Activated CD8-positive, alpha-beta memory T cell treated with anti-CD3 and anti-CD28 coated beads for 36 hours (primary cell): ENCODE results near the gene NUP98. TPM values are rescaled to one million over a fixed set of nuclear protein-coding genes. Genes with fewer than 3 reads are reported as not detected.
"Not testable (repeated sequence)": the region's sequence is repeated elsewhere in the genome, so short reads cannot be mapped to it uniquely, and the experiment has no call there.

Experiments used
- CTCF ChIA-PET: fragments of 350-600 bp; sonication (Branson Sonifier 250); formaldehyde crosslinking; loops from one replicate; lab custom pipeline; 2021; ENCODE audit warnings: antibody characterized with exemption; lab: Charles Lee
- POLR2A ChIA-PET: fragments of 350-600 bp; sonication (Branson Sonifier 250); formaldehyde crosslinking; loops from one replicate; lab custom pipeline; 2021; ENCODE audit warnings: antibody characterized with exemption; lab: Charles Lee
- total RNA-seq, 2 experiments: library from RNA; stranded (reverse); gene quantifications; one replicate each; pipeline ENCODE4 v1.2.3, GENCODE V29; 2021

NUP98 gene
- total RNA-seq, 2 experiments from 2014 or later: 107 TPM

DNA sequence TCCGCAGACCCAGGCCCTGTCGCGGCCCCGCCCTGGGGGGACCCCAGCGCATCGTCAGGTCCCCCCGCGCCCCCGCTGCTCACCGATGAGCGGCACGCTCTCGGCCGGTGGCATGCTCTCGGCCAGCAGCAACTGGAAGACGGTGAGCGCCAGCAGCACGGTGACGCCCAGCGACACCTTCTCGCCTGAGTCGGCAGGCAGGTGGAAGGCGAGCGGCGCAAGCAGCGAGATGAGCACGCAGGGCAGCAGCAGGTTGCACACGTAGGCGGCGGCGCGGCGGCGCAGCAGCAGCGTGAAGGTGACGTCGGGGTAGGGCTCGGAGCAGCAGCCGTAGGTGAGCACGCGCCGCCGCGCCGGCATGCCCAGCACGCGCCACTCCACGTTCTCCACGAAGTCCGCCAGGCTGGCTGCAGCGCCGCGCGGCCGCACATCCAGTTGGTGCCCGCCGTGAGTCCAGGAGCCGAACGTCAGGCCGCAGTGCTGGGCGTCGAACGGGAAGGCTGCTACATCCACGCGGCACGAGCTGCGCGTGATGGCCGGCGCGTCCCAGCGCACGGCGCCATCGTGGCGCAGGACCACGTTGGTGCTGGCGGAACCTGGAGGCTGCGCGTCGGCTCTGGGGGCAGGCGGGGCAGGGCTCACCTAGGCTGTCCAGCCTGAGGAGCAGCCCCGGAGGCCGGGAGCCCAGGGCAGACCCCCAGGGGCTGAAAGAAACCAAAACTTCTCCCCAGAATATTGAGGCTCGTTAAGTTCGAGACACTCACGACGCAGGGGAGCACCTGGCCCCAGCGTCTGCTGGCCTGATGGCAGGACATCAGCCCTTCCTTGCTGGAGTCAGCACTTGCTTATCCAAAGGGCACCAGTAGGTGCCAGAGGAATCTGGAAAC lies 130.0 kb downstream of the NUP98 start:
- ChIA-PET CTCF (no interaction called here), POLR2A (no interaction called here)

DNA sequence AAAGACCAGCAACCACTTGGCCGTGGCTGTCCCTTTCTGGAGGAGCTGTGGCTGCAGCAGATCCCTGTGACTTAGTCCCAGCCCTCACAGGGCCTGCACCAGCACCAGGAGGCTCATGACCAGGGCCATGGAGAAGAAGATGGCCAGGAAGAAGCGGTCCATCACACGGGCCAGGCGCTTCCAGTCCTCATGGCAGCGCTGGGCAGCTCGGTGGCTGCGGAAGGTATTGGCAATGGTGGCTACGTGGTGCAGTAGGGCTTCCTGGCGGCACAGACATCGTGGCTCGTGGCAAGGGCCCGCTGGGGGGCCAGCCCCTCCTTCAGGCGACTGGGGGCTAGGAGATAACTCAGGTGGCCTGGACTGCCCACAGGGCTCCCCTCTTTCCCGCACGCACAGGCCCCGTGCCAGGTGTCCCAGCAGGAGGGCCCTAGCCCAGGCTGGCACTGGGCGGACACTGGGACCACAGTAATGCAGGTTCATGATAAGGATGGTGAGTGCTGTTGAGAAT lies 131.3 kb downstream of the NUP98 start:
- ChIA-PET POLR2A (no interaction called here), CTCF (no interaction called here)

DNA sequence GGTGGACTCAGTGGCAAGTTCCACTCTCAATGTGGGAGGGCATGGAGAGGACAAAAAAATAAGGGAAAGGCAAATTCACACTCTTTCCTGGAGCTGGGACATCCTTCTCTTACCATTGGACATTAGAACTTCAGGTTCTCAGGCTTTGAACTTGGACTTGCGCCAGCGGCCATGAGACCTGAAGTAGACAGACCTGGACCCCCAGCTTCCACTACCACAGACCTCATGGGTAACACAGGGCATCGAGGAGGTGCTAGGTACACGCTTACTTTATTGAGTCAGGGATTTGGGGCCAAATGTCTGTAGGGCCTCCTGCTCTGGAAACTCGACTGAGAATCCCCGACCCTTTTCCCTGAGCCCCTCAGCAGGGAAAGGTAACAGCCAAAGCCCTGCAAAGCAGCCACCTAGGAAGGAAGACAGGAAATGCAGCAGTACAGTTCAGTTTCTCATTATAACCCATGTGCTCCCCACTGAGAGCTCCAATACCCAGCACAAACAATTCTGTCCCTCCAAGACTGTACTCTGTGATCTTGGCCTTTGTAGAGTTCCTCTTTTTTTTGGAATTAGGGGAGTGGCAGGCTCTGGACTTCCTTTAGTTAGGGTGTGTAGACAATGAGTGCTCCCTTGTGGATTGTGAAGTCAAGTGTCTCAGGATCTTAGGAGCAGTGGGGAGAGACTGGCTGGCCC lies 131.9 kb downstream of the NUP98 start:
- POLR2A ChIA-PET: no interaction called here
- CTCF ChIA-PET: no interaction called here

DNA sequence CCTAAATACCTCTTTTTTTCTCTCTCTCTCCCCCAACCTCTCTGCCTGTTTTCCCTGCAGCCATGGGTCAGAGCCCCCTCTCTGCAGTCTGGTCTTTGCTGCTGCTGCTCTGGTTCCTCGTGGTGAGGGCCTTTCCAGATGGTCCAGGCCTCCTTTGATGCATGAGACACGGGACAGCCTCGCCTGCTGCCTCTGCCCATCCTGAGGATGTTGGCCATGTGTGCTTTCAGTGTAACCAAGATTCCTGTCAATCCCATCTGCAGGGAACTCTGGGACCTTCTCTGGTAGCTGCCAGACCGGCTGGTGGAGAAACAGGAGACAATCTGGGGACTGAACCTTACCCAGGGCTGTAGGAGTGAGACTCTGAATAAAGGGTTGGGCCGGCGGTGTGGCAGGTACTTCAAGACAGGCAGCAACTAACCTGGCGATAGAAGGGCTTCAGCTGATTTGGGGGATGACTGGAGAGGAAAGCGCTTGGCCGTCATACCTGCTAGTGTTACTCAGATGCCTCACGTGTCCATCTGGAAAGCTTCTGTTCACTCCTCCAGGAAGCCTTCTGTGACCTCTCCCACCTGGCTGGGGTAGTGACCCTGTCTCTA lies 133.2 kb downstream of the NUP98 start:
- ChIA-PET CTCF (interaction anchor here (1.0 kb wide), 1 partner anchor 144 kb away, joined by 3 read pairs; the partner anchor contains the start of gene PGAP2), POLR2A (no interaction called here)

DNA sequence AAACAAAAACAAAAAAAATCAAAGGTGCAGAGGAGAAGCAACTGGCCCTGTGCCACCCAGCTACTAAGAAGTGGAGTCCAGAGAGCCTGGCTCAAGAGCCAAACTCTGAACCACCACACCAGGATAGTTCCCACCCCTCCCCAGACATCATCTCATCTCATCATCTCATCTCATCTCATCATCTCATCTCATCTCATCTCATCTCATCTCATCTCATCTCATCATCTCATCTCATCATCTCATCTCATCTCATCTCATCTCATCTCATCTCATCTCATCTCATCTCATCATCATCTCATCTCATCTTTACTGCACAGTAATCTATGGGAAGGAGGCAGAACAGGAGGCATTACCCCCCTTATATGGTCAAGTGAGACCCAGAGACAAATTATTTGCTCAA lies 134.5 kb downstream of the NUP98 start:
- ChIA-PET CTCF (no interaction called here), POLR2A (no interaction called here)

DNA sequence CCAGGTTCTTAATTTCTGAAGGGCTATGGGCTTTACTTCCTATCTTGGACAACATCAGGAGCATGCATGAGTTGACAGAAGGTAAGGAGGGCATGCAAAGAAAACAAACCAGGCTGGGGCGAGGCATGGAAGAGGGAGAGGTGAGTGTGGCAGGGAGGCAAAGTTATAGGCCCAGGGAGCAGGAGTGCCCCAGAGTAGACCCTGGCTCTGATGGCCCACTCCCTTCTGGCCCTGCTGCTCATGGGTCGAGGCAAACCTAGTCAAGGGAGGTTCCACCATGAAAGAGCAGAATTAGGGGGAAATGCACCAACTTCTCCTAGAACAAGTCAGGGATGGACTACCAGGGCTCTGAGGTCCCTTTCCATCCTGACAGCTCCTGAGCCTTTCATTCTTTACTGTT lies 136.4 kb downstream of the NUP98 start:
- CTCF ChIA-PET: interaction anchor here (1.2 kb wide), 1 partner anchor 9 kb away, joined by 4 read pairs; no protein-coding TSS in a partner anchor
- POLR2A ChIA-PET: no interaction called here

DNA sequence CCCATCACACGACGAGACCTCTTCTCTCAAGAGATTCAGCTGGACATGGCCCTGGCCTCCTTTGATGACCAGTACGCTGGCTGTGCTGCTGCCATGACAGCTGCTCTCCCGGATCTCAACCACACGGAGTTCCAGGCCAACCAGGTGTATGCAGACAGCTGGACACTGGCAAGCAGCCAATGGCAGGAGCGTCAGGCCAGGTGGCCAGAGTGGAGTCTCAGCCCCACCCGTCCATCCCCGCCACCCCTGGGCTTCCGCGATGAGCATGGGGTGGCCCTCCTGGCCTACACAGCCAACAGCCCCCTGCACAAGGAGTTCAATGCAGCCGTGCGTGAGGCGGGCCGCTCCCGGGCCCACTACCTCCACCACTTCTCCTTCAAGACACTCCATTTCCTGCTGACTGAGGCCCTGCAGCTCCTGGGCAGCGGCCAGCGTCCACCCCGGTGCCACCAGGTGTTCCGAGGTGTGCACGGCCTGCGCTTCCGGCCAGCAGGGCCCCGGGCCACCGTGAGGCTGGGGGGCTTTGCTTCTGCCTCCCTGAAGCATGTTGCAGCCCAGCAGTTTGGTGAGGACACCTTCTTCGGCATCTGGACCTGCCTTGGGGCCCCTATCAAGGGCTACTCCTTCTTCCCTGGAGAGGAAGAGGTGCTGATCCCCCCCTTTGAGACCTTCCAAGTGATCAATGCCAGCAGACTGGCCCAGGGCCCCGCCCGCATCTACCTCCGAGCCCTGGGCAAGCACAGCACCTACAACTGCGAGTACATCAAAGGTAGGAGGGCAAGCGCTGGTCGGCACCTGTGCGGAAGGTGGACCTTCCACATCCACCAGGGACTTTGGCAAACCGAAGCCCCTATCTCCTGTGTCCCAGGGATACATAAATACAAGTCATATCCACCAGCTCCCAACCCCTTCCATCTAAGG lies 137.5 kb downstream of the NUP98 start:
- ChIA-PET CTCF (interaction anchor here (1.2 kb wide), 1 partner anchor 10 kb away, joined by 4 read pairs; no protein-coding TSS in a partner anchor), POLR2A (no interaction called here)

DNA sequence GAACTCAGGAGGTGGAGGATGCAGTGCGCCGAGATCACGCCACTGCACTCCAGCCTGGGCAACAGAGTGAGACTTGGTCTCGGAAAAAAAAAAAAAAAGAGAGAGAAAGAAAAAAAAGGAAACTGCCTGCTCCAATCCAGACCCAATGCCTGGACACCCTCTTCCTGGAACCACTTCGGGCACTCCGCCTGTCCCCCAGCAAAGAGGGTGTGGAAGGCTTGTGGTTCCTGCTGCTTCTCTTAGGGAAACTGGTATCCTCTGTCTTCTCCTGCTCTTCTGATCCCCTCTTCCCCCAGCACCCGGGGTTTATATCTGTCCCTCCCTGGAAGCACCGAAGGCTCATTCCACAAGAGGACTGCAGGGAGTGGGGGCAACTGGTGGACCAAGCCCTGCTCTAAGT lies 139.1 kb downstream of the NUP98 start:
- CTCF ChIA-PET: no interaction called here
- POLR2A ChIA-PET: no interaction called here

DNA sequence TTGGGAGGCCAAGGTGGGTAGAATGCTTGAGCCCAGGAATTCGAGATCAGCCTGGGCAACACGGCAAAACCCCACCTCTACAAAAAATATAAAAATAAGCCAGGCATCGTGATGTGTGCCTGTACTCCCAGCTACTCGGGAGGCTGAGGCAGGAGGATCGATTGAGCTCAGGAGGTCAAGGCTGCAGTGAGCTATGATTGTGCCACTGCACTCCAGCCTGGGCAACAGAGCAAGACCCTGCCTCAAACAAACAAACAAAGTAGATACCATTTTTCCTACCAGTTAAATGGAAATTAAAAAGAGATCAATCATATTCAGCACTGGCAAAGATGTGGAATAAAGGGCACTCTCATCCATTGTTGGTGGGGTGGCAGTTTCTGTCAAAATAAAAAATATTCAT lies 140.0 kb downstream of the NUP98 start:
- CTCF ChIA-PET, POLR2A ChIA-PET: not testable (repeated sequence)

DNA sequence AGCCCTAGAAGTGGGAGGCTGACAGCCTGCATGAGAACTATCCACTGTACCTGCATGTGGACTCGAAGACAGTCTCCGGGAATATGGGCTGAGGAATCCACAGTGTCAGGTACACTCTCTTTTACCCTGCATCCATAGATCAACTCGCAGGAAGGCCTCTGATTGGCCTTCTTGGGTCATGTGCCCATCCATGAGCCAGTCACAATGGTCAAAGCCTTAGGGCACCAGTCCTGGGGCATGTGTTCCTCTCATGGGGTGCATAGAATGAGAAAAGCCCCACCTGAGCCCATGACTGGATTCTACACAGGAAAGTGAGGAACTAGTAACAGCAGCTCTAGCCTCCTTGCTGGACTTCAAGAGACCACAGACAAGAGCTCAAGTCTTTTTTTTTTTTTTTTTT lies 141.8 kb downstream of the NUP98 start:
- POLR2A ChIA-PET: no interaction called here

DNA sequence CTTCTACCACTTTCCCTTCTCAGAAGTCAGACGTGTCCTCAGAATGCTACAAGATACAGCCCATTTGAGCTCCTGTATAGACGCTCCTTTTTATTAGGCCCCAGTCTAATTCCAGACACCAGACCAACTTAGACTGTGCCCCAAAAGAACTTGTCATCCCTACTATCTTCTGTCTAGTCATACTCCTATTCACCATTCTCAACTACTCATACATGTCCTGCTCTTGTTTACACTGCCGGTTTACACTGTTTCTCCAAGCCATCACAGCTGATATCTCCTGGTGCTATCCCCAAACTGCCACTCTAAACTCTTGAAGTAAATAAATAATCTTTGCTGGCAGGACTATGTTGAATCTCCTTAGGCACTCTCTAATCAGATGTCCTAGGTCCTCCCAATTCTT lies 144.8 kb downstream of the NUP98 start:
- POLR2A ChIA-PET, CTCF ChIA-PET: not testable (repeated sequence)

More for the DNA sequence above, 141.8 kb downstream of the NUP98 start:
- CTCF ChIA-PET: interaction anchor here (0.6 kb wide), 1 partner anchor 1371 kb away, joined by 3 read pairs; no protein-coding TSS in a partner anchor

DNA sequence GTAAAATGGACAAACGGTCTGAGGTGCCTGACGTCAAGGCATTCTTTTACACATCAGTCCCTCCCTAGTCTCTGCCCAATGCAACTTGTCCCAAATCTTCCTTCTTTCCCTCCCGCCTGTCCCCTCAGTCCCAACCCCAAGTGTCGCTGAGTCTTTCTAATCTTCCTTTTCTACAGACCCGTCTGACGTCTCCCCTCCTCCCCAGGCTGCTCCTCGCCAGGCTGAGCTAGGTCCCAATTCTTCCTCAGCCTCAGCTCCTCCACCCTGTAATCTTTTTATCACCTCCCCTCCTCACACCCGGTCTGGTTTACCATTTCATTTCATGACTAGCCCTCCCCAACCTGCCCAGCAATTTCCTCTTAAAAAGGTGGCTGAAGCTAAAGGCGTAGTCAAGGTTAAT lies 148.0 kb downstream of the NUP98 start:
- POLR2A ChIA-PET, CTCF ChIA-PET: not testable (repeated sequence)

DNA sequence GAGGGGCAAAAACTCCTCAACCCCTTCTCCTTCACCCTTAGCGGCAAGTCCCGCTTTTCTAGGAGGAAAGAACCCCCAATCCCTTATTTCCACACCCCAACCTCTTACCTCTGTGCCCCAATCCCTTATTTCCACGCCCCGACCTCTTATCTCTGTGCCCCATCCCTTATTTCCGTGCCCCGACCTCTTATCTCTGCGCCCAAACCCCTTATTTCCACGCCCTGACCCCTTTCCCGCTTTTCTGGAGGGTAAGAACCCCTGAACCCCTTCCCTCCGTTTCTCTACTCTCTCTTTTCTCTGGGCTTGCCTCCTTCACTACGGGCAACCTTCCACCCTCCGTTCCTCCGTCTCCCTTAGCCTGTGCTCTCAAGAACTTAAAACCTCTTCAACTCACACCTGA lies 148.5 kb downstream of the NUP98 start:
- POLR2A ChIA-PET, CTCF ChIA-PET: not testable (repeated sequence)

DNA sequence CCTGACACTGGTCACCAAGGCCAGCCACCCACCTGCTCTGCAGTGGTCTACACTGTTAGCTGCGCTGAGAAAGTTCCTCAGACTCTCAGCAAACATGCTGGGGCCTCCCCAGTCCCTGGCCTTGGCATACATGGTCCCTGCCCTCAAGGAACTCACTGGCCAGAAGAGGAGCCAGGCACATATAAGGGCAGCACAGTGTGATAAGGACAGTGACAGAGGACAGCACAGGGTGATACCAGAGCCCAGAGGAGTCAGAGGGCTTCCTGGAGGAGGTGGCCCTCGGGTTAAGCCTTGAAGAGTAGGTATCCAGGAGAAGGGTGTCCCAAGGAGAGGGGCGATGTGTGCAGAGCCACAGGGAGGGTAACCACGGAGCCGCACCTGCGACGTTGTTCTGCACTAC lies 151.8 kb downstream of the NUP98 start:
- POLR2A ChIA-PET: no interaction called here
- CTCF ChIA-PET: no interaction called here

DNA sequence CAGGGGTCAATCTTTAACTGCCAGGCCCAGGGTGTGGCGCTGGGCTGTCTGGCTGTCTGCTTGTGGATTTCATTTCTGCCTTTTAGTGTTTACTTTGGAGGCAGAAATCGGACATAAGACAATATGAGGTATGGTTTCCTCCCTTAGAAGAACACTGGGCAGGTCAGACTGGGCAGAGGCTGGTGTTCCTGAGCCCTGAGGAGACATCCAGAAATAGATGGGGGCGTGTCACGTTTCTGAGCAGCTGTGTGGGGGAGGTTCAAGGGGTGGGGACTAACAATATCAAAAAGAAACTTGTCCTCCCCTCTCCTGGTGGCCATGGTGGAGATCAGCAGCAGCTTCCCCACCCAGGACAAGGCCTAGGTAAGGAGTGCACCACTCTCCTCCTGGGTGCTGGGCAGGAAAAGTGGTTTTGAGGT lies 152.5 kb downstream of the NUP98 start, which contains the start of gene ART1:
ART1 (plus strand) TSS at position 312 of the 419 bp plus-strand sequence. CDS start 14,086 bp downstream, outside the sequence.
- POLR2A ChIA-PET: no interaction called here
- CTCF ChIA-PET: no interaction called here

DNA sequence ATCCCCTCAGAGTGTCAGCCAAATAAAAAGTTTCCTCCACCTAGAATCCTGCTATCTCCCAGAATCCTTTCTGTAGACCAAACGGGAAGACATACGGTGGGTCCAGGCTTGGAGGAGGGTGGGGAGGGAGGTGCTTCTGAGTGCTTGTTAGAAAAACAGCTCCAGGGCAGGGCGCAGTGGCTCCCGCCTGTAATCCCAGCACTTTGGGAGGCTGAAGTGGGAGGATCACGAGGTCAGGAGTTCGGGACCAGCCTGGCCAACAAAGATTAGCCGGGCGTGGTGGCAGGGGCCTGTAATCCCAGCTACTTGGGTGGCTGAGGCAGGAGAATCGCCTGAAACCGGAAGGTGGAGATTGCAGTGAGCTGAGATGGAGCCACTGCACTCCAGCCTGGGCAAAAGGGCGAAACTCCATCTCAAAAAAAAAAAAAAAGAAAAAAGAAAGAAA lies 154.2 kb downstream of the NUP98 start:
- CTCF ChIA-PET, POLR2A ChIA-PET: not testable (repeated sequence)

DNA sequence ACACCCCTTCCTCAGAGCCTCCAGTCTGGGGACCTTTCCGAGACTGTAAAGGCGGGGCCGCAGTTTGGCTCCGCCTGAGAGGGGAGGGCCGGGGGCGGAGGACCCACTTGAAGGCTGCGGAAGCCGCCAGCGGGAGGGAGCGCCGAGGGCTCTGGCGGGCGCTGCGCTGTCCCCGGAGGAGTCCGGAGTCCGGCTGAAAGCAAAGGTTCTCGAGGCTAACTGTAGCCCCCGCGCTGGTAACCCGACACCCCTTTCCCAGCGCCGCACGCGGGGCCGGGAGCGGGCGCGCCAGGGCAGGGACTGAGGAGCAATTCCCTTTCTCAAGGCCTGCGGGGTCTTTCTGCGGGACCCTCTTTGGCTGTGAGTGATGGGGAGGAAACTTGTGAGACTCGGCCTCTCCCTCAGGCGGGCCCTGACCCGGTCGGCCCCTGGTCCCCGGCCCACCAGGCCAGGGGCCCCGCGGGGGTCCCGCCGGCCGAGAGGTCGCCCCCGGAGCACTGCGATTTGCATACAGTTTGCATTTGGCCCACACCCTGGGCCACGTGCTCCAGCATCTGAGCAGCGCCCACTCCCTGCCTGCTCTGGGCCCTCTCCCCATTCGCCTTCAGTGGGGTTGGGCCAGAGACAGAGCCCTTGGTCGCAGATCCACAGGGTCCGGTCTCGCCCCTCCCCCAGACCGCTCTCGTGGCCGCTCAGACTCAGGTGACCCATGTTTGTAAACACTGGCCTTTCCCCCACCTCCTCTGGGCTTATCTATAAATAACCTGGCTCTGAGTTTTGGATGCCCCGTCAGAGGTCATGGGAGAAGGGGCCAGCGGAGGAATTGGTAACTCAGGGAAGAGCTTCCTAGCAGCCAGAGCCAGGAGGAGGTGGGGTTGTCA lies 155.0 kb downstream of the NUP98 start:
- POLR2A ChIA-PET: no interaction called here
- CTCF ChIA-PET: no interaction called here

DNA sequence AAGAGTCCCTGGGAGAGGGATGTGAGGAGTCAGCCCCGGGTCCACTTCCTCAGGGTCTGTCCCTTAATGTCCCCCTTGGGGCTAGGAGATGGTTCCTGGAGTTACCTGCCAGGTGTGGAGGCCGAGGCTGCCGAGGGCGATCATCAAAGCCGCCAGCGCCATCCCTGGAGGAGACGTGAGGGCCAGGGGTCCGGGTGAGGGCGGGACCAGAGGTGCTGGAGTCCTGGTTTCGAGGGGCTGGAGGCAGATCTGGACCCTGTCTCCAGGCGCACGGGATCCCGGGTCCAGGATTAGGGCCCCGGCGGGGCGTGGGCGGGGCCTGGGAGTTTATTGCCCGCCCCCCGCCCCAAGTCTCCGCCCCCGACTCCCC lies 155.7 kb downstream of the NUP98 start, which contains the start of gene ART5:
ART5 (minus strand) TSS at position 292 of the 370 bp plus-strand sequence; CDS start at position 162, 130 bp downstream.
- ChIA-PET CTCF (no interaction called here), POLR2A (no interaction called here)
